HL-60/S4 (cell line): ENCODE results near the gene DUSP1.

Experiments used
- in situ Hi-C: fragments of 300-500 bp; cut with MboI; formaldehyde crosslinking; loops from 2 replicates; pipeline ENCODE4 v1.14.3; 2022; ENCODE audit warnings: low sequenced_read_pairs

Gene DUSP1

GRCh38 chr5:172782169-172783039 is 11.4 kb upstream of the DUSP1 start:
- in situ Hi-C loops: no loop called here

- in situ Hi-C loops: no loop called here
Observed at GRCh38 chr5:172779691-172780341, 8.8 kb upstream of the DUSP1 start.

- in situ Hi-C loops: no loop called here
Observed at GRCh38 chr5:172777881-172778814, 7.2 kb upstream of the DUSP1 start.

GRCh38 chr5:172776235-172776594 is 5.2 kb upstream of the DUSP1 start:
- in situ Hi-C loops: no loop called here

- in situ Hi-C loops: no loop called here
Observed at GRCh38 chr5:172775326-172776234, 4.6 kb upstream of the DUSP1 start.

GRCh38 chr5:172774561-172775315 is 3.7 kb upstream of the DUSP1 start:
- in situ Hi-C loops: no loop called here

- in situ Hi-C loops: no loop called here
Observed at GRCh38 chr5:172773481-172774469, 2.8 kb upstream of the DUSP1 start.

- in situ Hi-C loops: no loop called here
Observed at GRCh38 chr5:172772112-172772906, 1.3 kb upstream of the DUSP1 start.

GRCh38 chr5:172771439-172772111 is 580 bp upstream of the DUSP1 start:
- in situ Hi-C loops: no loop called here

- in situ Hi-C loops: no loop called here
Observed at GRCh38 chr5:172770374-172770674, 671 bp downstream of the DUSP1 start.

GRCh38 chr5:172769616-172770373 is 1.2 kb downstream of the DUSP1 start:
- in situ Hi-C loops: no loop called here

- in situ Hi-C loops: no loop called here
Observed at GRCh38 chr5:172769342-172769615, 1.7 kb downstream of the DUSP1 start.

- in situ Hi-C loops: no loop called here
Observed at GRCh38 chr5:172768573-172769341, 2.2 kb downstream of the DUSP1 start.

GRCh38 chr5:172768098-172768572 is 2.9 kb downstream of the DUSP1 start:
- in situ Hi-C loops: no loop called here

- in situ Hi-C loops: no loop called here
Observed at GRCh38 chr5:172766287-172767108, 4.5 kb downstream of the DUSP1 start.
